ENCODE results near the gene NECTIN4.
A peak's percentile ranks its signal among the peaks of the same experiment; 100 is the strongest.

Gene NECTIN4

GRCh38 chr1:161039154-161039545 is 50.2 kb downstream of the NECTIN4 start:
- Histone ChIP-seq H2BK5ac (ENCODE audit: low read depth, low read length, poor library complexity, severe bottlenecking) (no peak overlapping the region), H3K9me3 (ENCODE audit: control insufficient read depth, low read length) (no peaks in the 10 kb centered on the region), H3K4me2 (ENCODE audit: low read length, poor library complexity, severe bottlenecking) (no peak overlapping the region), H3K36me3 (ENCODE audit: control insufficient read depth in 1 of 2, insufficient read depth in 2 of 2, low read depth in 1 of 2, low read length in 2 of 2) (peaks cover 51 to 54% of the 10 kb centered on the region in 2 experiments), H2BK12ac (ENCODE audit: low read length in 2 of 2) (no peak overlapping the region), H3K18ac (ENCODE audit: low read depth in 1 of 2, low read length in 2 of 2) (no peak overlapping the region), H4K91ac (ENCODE audit: low read length) (no peak overlapping the region), H3K9ac (ENCODE audit: low read length) (no peak overlapping the region), H3K4me1 (ENCODE audit: control insufficient read depth, insufficient read depth, low read depth, low read length) (peaks cover 2% of the 10 kb centered on the region), H3K4ac (ENCODE audit: low read depth in 1 of 2, low read length in 2 of 2) (no peak overlapping the region), H4K8ac (ENCODE audit: low read length) (no peak overlapping the region), H3K27me3 (ENCODE audit: control insufficient read depth in 1 of 2, insufficient read depth in 1 of 2, low read length in 2 of 2) (no peaks in the 10 kb centered on the region), H2AK5ac (ENCODE audit: low read length, severe bottlenecking) (no peak overlapping the region), H3K23ac (ENCODE audit: low read length in 2 of 2) (no peak overlapping the region), H3K79me1 (replicated peaks; ENCODE audit: low read length, poor library complexity, severe bottlenecking) (peaks cover 33% of the 10 kb centered on the region), H2AFZ (ENCODE audit: low read depth, low read length) (no peak overlapping the region), H3K27ac (ENCODE audit: low read length, poor library complexity, severe bottlenecking) (no peak overlapping the region), H2BK120ac (ENCODE audit: low read depth, low read length) (no peak overlapping the region), H2BK15ac (ENCODE audit: low read depth, poor library complexity, severe bottlenecking) (no peak overlapping the region), H3K4me3 (ENCODE audit: insufficient read depth in 1 of 2, low read depth in 1 of 2, low read length in 2 of 2) (no peak overlapping the region), H3K14ac (ENCODE audit: low read length in 2 of 2) (no peak overlapping the region)
- no peak for DNase-seq
- WGBS, result 0% methylated on average over 1 of the region's 3 CpGs

GRCh38 chr1:161038523-161039153 is 50.7 kb downstream of the NECTIN4 start, which contains the start of gene TSTD1:
Gene TSTD1, minus strand, starts transcription at chr1:161038964. Its CDS starts 75 bp downstream, at chr1:161038889.
- H4K8ac ChIP-seq (ENCODE audit: low read length), result peak within 1 kb of the TSS; percentile 64
- peak within 1 kb of the TSS in 1 of 2 experiments; percentile 51 for H3K4me3 ChIP-seq (ENCODE audit: insufficient read depth in 1 of 2, low read depth in 1 of 2, low read length in 2 of 2)
- WGBS, result 57% methylated on average over 53 of the region's 54 CpGs
- peaks cover 51 to 54% of the 10 kb centered on the region in 2 experiments for H3K36me3 ChIP-seq (ENCODE audit: control insufficient read depth in 1 of 2, insufficient read depth in 2 of 2, low read depth in 1 of 2, low read length in 2 of 2)
- H2BK5ac ChIP-seq (ENCODE audit: low read depth, low read length, poor library complexity, severe bottlenecking), result no peak within 1 kb of the TSS
- H3K27ac ChIP-seq (ENCODE audit: low read length, poor library complexity, severe bottlenecking), result no peak within 1 kb of the TSS
- peaks cover 33% of the 10 kb centered on the region for H3K79me1 ChIP-seq (replicated peaks; ENCODE audit: low read length, poor library complexity, severe bottlenecking)
- no peak within 1 kb of the TSS for H3K18ac ChIP-seq (ENCODE audit: low read depth in 1 of 2, low read length in 2 of 2)
- H3K4me2 ChIP-seq (ENCODE audit: low read length, poor library complexity, severe bottlenecking), result no peak within 1 kb of the TSS
- no peak within 1 kb of the TSS for H3K14ac ChIP-seq (ENCODE audit: low read length in 2 of 2)
- H2BK12ac ChIP-seq (ENCODE audit: low read length in 2 of 2), result no peak within 1 kb of the TSS
- H2BK15ac ChIP-seq (ENCODE audit: low read depth, poor library complexity, severe bottlenecking), result no peak within 1 kb of the TSS
- H2BK120ac ChIP-seq (ENCODE audit: low read depth, low read length), result no peak within 1 kb of the TSS
- H3K23ac ChIP-seq (ENCODE audit: low read length in 2 of 2), result no peak within 1 kb of the TSS
- no peak within 1 kb of the TSS for H2AK5ac ChIP-seq (ENCODE audit: low read length, severe bottlenecking)
- H4K91ac ChIP-seq (ENCODE audit: low read length), result peak within 1 kb of the TSS; percentile 20
- H2AFZ ChIP-seq (ENCODE audit: low read depth, low read length), result no peak within 1 kb of the TSS
- no peak within 1 kb of the TSS for H3K9ac ChIP-seq (ENCODE audit: low read length)
- peaks cover 2% of the 10 kb centered on the region for H3K4me1 ChIP-seq (ENCODE audit: control insufficient read depth, insufficient read depth, low read depth, low read length)
- H3K4ac ChIP-seq (ENCODE audit: low read depth in 1 of 2, low read length in 2 of 2), result no peak within 1 kb of the TSS
- no peaks in the 10 kb centered on the region for H3K27me3 ChIP-seq (ENCODE audit: control insufficient read depth in 1 of 2, insufficient read depth in 1 of 2, low read length in 2 of 2)
- H3K9me3 ChIP-seq (ENCODE audit: control insufficient read depth, low read length), result no peaks in the 10 kb centered on the region
- no peak for DNase-seq

- WGBS, result 77% methylated on average over 21 of the region's 21 CpGs
Measured at GRCh38 chr1:161037661-161038522, 51.5 kb downstream of the NECTIN4 start.

GRCh38 chr1:161033751-161034150 is 55.6 kb downstream of the NECTIN4 start:
- WGBS, result 96% methylated on average over 3 of the region's 3 CpGs
- H4K91ac ChIP-seq (ENCODE audit: low read length), result no peak overlapping the region

More at GRCh38 chr1:161037661-161038522, 51.5 kb downstream of the NECTIN4 start:
- H2AK5ac ChIP-seq (ENCODE audit: low read length, severe bottlenecking), result no peak overlapping the region
- H3K4ac ChIP-seq (ENCODE audit: low read depth in 1 of 2, low read length in 2 of 2), result no peak overlapping the region
- H3K27me3 ChIP-seq (ENCODE audit: control insufficient read depth in 1 of 2, insufficient read depth in 1 of 2, low read length in 2 of 2), result no peaks in the 10 kb centered on the region
- peaks cover 29% of the 10 kb centered on the region for H3K79me1 ChIP-seq (replicated peaks; ENCODE audit: low read length, poor library complexity, severe bottlenecking)
- peak overlapping the region in 1 of 2 experiments; percentile 51 for H3K4me3 ChIP-seq (ENCODE audit: insufficient read depth in 1 of 2, low read depth in 1 of 2, low read length in 2 of 2)
- H3K4me2 ChIP-seq (ENCODE audit: low read length, poor library complexity, severe bottlenecking), result no peak overlapping the region
- no peak overlapping the region for H2AFZ ChIP-seq (ENCODE audit: low read depth, low read length)
- H3K23ac ChIP-seq (ENCODE audit: low read length in 2 of 2), result no peak overlapping the region
- no peak for DNase-seq
- H4K8ac ChIP-seq (ENCODE audit: low read length), result no peak overlapping the region
- no peak overlapping the region for H2BK120ac ChIP-seq (ENCODE audit: low read depth, low read length)
- no peak overlapping the region for H3K14ac ChIP-seq (ENCODE audit: low read length in 2 of 2)
- no peak overlapping the region for H3K27ac ChIP-seq (ENCODE audit: low read length, poor library complexity, severe bottlenecking)
- no peak overlapping the region for H4K91ac ChIP-seq (ENCODE audit: low read length)
- H3K9ac ChIP-seq (ENCODE audit: low read length), result no peak overlapping the region
- H3K9me3 ChIP-seq (ENCODE audit: control insufficient read depth, low read length), result no peaks in the 10 kb centered on the region
- no peak overlapping the region for H2BK12ac ChIP-seq (ENCODE audit: low read length in 2 of 2)
- H2BK15ac ChIP-seq (ENCODE audit: low read depth, poor library complexity, severe bottlenecking), result no peak overlapping the region
- H3K4me1 ChIP-seq (ENCODE audit: control insufficient read depth, insufficient read depth, low read depth, low read length), result peaks cover 2% of the 10 kb centered on the region
- H2BK5ac ChIP-seq (ENCODE audit: low read depth, low read length, poor library complexity, severe bottlenecking), result no peak overlapping the region
- peaks cover 51% of the 10 kb centered on the region in 2 experiments for H3K36me3 ChIP-seq (ENCODE audit: control insufficient read depth in 1 of 2, insufficient read depth in 2 of 2, low read depth in 1 of 2, low read length in 2 of 2)
- H3K18ac ChIP-seq (ENCODE audit: low read depth in 1 of 2, low read length in 2 of 2), result no peak overlapping the region

More at GRCh38 chr1:161033751-161034150, 55.6 kb downstream of the NECTIN4 start:
- H3K27me3 ChIP-seq (ENCODE audit: control insufficient read depth in 1 of 2, insufficient read depth in 1 of 2, low read length in 2 of 2), result no peaks in the 10 kb centered on the region
- no peak overlapping the region for H2BK15ac ChIP-seq (ENCODE audit: low read depth, poor library complexity, severe bottlenecking)
- no peaks in the 10 kb centered on the region for H3K4me1 ChIP-seq (ENCODE audit: control insufficient read depth, insufficient read depth, low read depth, low read length)
- no peaks in the 10 kb centered on the region for H3K9me3 ChIP-seq (ENCODE audit: control insufficient read depth, low read length)
- H3K79me1 ChIP-seq (replicated peaks; ENCODE audit: low read length, poor library complexity, severe bottlenecking), result peaks cover 8% of the 10 kb centered on the region
- no peak overlapping the region for H3K9ac ChIP-seq (ENCODE audit: low read length)
- H3K23ac ChIP-seq (ENCODE audit: low read length in 2 of 2), result no peak overlapping the region
- no peak overlapping the region for H3K14ac ChIP-seq (ENCODE audit: low read length in 2 of 2)
- no peak overlapping the region for H4K8ac ChIP-seq (ENCODE audit: low read length)
- peaks cover 13 to 14% of the 10 kb centered on the region in 2 experiments for H3K36me3 ChIP-seq (ENCODE audit: control insufficient read depth in 1 of 2, insufficient read depth in 2 of 2, low read depth in 1 of 2, low read length in 2 of 2)
- H2AK5ac ChIP-seq (ENCODE audit: low read length, severe bottlenecking), result no peak overlapping the region
- no peak overlapping the region for H3K27ac ChIP-seq (ENCODE audit: low read length, poor library complexity, severe bottlenecking)
- no peak overlapping the region for H3K4me2 ChIP-seq (ENCODE audit: low read length, poor library complexity, severe bottlenecking)
- no peak overlapping the region for H2BK12ac ChIP-seq (ENCODE audit: low read length in 2 of 2)
- no peak overlapping the region for H3K4ac ChIP-seq (ENCODE audit: low read depth in 1 of 2, low read length in 2 of 2)
- no peak overlapping the region for H3K18ac ChIP-seq (ENCODE audit: low read depth in 1 of 2, low read length in 2 of 2)
- no peak overlapping the region for H2BK120ac ChIP-seq (ENCODE audit: low read depth, low read length)
- no peak overlapping the region for H2AFZ ChIP-seq (ENCODE audit: low read depth, low read length)
- no peak overlapping the region for H2BK5ac ChIP-seq (ENCODE audit: low read depth, low read length, poor library complexity, severe bottlenecking)
- H3K4me3 ChIP-seq (ENCODE audit: insufficient read depth in 1 of 2, low read depth in 1 of 2, low read length in 2 of 2), result no peak overlapping the region
- DNase-seq, result no peak
